Metanephros (tissue), 1 donor: ENCODE measurements around the gene PCDHB11. TPM values are rescaled to one million over a fixed set of nuclear protein-coding genes. Genes with fewer than 3 reads are reported as not detected.

Experiments
- total RNA-seq: library from RNA; depleted of rRNA; stranded (reverse); fragments of >200 nt; gene quantifications from one replicate; pipeline ENCODE4 v1.2.3, GENCODE V29; 2014

PCDHB11 gene
- 8.5 TPM for total RNA-seq

GRCh38 chr5:141199359-141200235, at the start of gene PCDHB11:
TSS of gene PCDHB11 (plus strand) at chr5:141199627. CDS start at chr5:141199775, 148 bp downstream.

GRCh38 chr5:141149812-141150211, 49.6 kb upstream of the PCDHB11 start, which contains the start of gene PCDHB6:
TSS of gene PCDHB6 (plus strand) at chr5:141150057. CDS start at chr5:141150258, 201 bp downstream.

GRCh38 chr5:141172381-141173204, 26.8 kb upstream of the PCDHB11 start, which contains the start of gene PCDHB7:
TSS of gene PCDHB7 (plus strand) at chr5:141172644. CDS start at chr5:141172836, 192 bp downstream.

DNA sequence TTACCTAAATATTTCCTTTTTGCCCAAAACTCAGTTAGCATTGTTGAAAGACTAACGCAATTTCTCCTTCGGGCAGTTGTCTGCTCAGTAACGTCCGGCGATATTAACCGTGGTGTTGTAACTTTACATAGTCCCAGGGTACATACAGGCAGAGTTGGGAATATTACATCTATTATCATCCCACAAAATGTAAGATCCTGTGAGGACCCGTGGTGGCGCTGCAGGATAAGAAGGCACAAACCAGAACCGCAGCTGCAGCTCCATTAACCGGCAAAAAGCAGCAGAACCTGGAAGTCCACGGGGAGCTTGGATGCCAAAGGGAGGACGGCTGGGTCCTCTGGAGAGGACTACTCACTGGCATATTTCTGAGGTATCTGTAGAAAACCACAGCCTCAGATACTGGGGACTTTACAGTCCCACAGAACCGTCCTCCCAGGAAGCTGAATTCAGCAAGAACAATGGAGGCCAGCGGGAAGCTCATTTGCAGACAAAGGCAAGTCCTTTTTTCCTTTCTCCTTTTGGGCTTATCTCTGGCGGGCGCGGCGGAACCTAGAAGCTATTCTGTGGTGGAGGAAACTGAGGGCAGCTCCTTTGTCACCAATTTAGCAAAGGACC, 21.7 kb upstream of the PCDHB11 start, which contains the start of gene PCDHB8:
TSS of gene PCDHB8 (plus strand) at position 214 of the 615 bp plus-strand sequence. CDS start at position 459, 245 bp downstream.

DNA sequence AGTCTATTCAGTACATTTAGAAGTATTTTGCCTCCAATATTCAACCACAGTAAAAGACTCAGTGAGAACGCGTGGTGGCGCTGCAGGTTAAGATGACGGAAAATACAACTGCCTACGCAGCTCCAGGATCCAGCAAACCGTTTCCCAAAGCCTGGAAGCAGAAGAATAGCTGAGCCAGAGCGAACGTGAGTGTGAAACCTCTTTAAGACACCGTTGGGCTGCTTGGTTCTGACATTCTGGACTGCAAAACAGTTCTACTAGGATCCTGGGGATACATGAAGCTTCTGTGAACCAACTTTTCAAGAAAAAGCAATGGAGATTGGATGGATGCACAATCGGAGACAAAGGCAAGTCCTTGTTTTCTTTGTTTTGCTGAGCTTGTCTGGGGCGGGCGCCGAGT, 17.2 kb upstream of the PCDHB11 start, which contains the start of gene PCDHB16:
TSS of gene PCDHB16 (plus strand) at position 140 of the 400 bp plus-strand sequence. CDS start at position 313, 173 bp downstream.

DNA sequence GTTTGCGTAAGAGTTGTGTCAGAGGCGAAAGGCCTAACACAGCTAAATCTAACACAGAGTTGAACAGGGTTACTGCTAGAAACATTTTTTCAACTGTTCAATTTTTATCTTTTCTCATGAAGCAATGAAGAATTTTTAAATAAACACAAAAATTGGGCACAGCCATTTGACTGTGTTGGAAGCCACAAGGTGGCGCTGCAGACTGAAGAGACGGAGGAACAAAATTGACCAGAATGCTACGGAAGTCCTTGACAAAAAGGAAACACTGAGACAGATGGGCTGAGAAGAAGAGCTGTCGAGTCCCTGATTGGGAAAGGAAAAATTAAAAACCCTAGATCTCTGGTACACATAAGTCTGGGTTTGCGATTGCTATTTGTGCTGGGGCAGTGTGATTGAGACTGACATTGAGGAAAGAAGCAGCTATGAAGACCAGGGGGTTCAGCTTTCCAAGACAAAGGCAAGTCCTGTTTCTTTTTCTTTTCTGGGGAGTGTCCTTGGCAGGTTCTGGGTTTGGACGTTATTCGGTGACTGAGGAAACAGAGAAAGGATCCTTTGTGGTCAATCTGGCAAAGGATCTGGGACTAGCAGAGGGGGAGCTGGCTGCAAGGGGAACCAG, 12.4 kb upstream of the PCDHB11 start, which contains the start of gene PCDHB9:
TSS of gene PCDHB9 (plus strand) at position 265 of the 616 bp plus-strand sequence. CDS start at position 423, 158 bp downstream.

DNA sequence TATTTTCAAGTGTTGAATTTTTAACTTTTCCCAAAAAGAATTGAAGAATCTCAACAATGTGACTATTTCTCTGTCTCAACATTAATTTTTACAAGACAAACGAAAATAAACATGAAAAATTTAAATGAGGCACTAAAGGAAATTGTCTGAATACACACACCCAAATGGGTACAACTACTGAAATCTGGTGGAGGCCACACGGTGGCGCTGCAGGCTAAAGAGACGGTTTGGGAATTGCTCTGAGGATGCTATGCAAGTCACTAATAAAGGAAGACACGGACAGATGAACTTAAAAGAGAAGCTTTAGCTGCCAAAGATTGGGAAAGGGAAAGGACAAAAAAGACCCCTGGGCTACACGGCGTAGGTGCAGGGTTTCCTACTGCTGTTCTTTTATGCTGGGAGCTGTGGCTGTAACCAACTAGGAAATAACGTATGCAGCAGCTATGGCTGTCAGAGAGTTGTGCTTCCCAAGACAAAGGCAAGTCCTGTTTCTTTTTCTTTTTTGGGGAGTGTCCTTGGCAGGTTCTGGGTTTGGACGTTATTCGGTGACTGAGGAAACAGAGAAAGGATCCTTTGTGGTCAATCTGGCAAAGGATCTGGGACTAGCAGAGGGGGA, 7.2 kb upstream of the PCDHB11 start, which contains the start of gene PCDHB10:
TSS of gene PCDHB10 (plus strand) at position 244 of the 616 bp plus-strand sequence. CDS start at position 444, 200 bp downstream.

DNA sequence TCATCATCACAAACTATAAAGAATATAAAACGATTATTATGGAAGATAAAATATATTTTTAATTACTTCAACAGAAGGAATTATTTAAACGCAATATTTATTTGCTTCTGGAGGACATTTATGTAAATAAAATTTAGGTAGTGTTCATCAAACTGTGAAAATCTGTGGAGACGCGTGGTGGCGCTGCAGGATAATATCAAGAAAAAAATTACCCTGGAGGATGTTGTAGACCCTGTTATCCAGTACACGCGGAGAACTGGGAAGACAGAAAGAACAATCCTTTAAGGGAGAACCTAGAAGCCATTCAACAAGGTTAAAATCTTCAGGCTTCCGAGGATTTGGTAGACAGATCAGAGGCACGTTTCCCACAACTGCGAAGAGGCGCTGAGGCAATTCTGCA, 9.1 kb downstream of the PCDHB11 start, which contains the start of gene PCDHB12:
TSS of gene PCDHB12 (plus strand) at position 242 of the 400 bp plus-strand sequence. CDS start 189 bp downstream, outside the sequence.

GRCh38 chr5:141213656-141214339, 14.4 kb downstream of the PCDHB11 start, which contains the start of gene PCDHB13:
TSS of gene PCDHB13 (plus strand) at chr5:141213919. CDS start at chr5:141214124, 205 bp downstream.

GRCh38 chr5:141223112-141223783, 23.8 kb downstream of the PCDHB11 start, which contains the start of gene PCDHB14:
TSS of gene PCDHB14 (plus strand) at chr5:141223343. CDS start at chr5:141223506, 163 bp downstream.

DNA sequence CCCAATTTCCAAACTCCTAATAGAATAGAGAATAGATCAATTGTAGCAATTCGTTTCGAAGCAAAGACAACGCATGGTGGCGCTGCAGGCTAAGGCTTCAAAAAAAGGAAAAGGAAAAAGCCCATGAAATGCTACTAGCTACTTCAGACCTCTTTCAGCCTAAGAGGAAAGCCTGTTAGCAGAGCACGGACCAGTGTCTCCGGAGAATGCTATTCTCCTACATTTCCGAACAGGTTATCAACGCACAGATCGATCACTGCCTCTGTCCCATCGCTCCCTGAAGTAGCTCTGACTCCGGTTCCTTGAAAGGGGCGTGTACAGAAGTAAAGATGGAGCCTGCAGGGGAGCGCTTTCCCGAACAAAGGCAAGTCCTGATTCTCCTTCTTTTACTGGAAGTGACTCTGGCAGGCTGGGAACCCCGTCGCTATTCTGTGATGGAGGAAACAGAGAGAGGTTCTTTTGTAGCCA, 45.9 kb downstream of the PCDHB11 start, which contains the start of gene PCDHB15:
TSS of gene PCDHB15 (plus strand) at position 146 of the 468 bp plus-strand sequence. CDS start at position 330, 184 bp downstream.

Other genes with a start within 250 kb of the PCDHB11 start
- gene PCDHAC2, start 233.2 kb upstream of the PCDHB11 start, total RNA-seq = 5.8 TPM
- 0.18 TPM for gene PCDHB1, start 148.3 kb upstream of the PCDHB11 start, total RNA-seq
- 6.2 TPM for gene PCDHB2, start 105.0 kb upstream of the PCDHB11 start, total RNA-seq
- gene PCDHB3, start 99.2 kb upstream of the PCDHB11 start, total RNA-seq = 5.3 TPM
- gene PCDHB4, start 77.8 kb upstream of the PCDHB11 start, total RNA-seq = 3.8 TPM
- 13.4 TPM for gene PCDHB5, start 64.4 kb upstream of the PCDHB11 start, total RNA-seq
- 2.2 TPM for gene PCDHB6, start 49.6 kb upstream of the PCDHB11 start, total RNA-seq
- gene PCDHB7, start 27.0 kb upstream of the PCDHB11 start, total RNA-seq = 4.4 TPM
- gene PCDHB8, start 21.8 kb upstream of the PCDHB11 start, total RNA-seq = 2.6 TPM
- 7.8 TPM for gene PCDHB16, start 17.2 kb upstream of the PCDHB11 start, total RNA-seq
- gene PCDHB9, start 12.5 kb upstream of the PCDHB11 start, total RNA-seq = 3.3 TPM
- gene PCDHB10, start 7.3 kb upstream of the PCDHB11 start, total RNA-seq = 6.2 TPM
- gene PCDHB12, start 9.1 kb downstream of the PCDHB11 start, total RNA-seq = 9.3 TPM
- gene PCDHB13, start 14.3 kb downstream of the PCDHB11 start, total RNA-seq = 7.9 TPM
- 8.6 TPM for gene PCDHB14, start 23.7 kb downstream of the PCDHB11 start, total RNA-seq
- 11.0 TPM for gene PCDHB15, start 45.8 kb downstream of the PCDHB11 start, total RNA-seq
- 0.35 TPM for gene SLC25A2, start 104.4 kb downstream of the PCDHB11 start, total RNA-seq
- 76.2 TPM for gene TAF7, start 121.2 kb downstream of the PCDHB11 start, total RNA-seq
- gene PCDHGA1, start 130.9 kb downstream of the PCDHB11 start, total RNA-seq = 1.1 TPM
- 10.2 TPM for gene PCDHGA2, start 139.1 kb downstream of the PCDHB11 start, total RNA-seq
- gene PCDHGA3, start 144.2 kb downstream of the PCDHB11 start, total RNA-seq = 4.8 TPM
- 6.0 TPM for gene PCDHGB1, start 150.5 kb downstream of the PCDHB11 start, total RNA-seq
- 6.4 TPM for gene PCDHGA4, start 155.4 kb downstream of the PCDHB11 start, total RNA-seq
- gene PCDHGB2, start 160.4 kb downstream of the PCDHB11 start, total RNA-seq = 8.8 TPM
- gene PCDHGA5, start 164.5 kb downstream of the PCDHB11 start, total RNA-seq = 8.7 TPM
- 7.1 TPM for gene PCDHGB3, start 170.6 kb downstream of the PCDHB11 start, total RNA-seq
- gene PCDHGA6, start 174.3 kb downstream of the PCDHB11 start, total RNA-seq = 10.3 TPM
- gene PCDHGA7, start 183.1 kb downstream of the PCDHB11 start, total RNA-seq = 8.0 TPM
- gene PCDHGB4, start 188.1 kb downstream of the PCDHB11 start, total RNA-seq = 14.1 TPM
- 6.2 TPM for gene PCDHGA8, start 193.0 kb downstream of the PCDHB11 start, total RNA-seq
- gene PCDHGB5, start 198.3 kb downstream of the PCDHB11 start, total RNA-seq = 14.1 TPM
- gene PCDHGA9, start 203.2 kb downstream of the PCDHB11 start, total RNA-seq = 9.8 TPM
- gene PCDHGB6, start 208.4 kb downstream of the PCDHB11 start, total RNA-seq = 12.3 TPM
- 9.1 TPM for gene PCDHGA10, start 213.4 kb downstream of the PCDHB11 start, total RNA-seq
- gene PCDHGB7, start 218.1 kb downstream of the PCDHB11 start, total RNA-seq = 15.8 TPM
- gene PCDHGA11, start 221.4 kb downstream of the PCDHB11 start, total RNA-seq = 10.0 TPM
- 10.0 TPM for gene PCDHGA12, start 230.9 kb downstream of the PCDHB11 start, total RNA-seq